ENCODE data around the gene CRYBG2.

DNA sequence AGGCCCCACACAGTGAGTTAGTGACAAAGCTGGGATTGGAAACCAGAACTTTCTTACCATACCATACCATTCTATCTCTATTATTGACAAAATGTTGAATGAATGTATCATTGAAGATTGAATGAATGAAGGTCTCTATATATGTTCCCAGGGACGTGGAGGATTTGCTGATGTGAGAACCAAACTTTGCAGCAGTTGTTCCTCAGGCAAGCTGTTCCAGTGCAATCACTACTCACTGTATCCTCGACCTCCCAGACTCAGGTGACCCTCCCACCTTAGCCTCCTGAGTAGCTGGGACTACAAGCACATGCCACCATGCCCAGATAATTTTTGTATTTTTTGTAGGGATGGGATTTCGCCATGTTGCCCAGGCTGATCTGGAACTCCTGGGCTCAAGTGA, 45.1 kb upstream of the CRYBG2 start:
- TF ChIP-seq, protein P1, sequence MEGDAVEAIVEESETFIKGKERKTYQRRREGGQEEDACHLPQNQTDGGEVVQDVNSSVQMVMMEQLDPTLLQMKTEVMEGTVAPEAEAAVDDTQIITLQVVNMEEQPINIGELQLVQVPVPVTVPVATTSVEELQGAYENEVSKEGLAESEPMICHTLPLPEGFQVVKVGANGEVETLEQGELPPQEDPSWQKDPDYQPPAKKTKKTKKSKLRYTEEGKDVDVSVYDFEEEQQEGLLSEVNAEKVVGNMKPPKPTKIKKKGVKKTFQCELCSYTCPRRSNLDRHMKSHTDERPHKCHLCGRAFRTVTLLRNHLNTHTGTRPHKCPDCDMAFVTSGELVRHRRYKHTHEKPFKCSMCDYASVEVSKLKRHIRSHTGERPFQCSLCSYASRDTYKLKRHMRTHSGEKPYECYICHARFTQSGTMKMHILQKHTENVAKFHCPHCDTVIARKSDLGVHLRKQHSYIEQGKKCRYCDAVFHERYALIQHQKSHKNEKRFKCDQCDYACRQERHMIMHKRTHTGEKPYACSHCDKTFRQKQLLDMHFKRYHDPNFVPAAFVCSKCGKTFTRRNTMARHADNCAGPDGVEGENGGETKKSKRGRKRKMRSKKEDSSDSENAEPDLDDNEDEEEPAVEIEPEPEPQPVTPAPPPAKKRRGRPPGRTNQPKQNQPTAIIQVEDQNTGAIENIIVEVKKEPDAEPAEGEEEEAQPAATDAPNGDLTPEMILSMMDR (IDR thresholded peaks at IDR 0.05 in 2 of 3, conservative IDR thresholded peaks at IDR 0.05 in 1 of 3; ENCODE audit: control insufficient read depth in 2 of 3, extremely low read depth in 1 of 3, insufficient read depth in 1 of 3, low read depth in 3 of 3, low read length in 3 of 3) = no peak
- TF ChIP-seq HCFC1 (IDR thresholded peaks at IDR 0.05; ENCODE audit: low read length) (no peak), POLR2AphosphoS5 (IDR thresholded peaks at IDR 0.05; ENCODE audit: low read length) (no peak), RAD21 (IDR thresholded peaks at IDR 0.05; ENCODE audit: insufficient read depth, low read depth, low read length) (no peak), TAF1 (IDR thresholded peaks at IDR 0.05; ENCODE audit: borderline replicate concordance, low read depth, low read length) (no peak), PAX8 (IDR thresholded peaks at IDR 0.05) (no peak), SRF (IDR thresholded peaks at IDR 0.05; ENCODE audit: low read depth in 2 of 2, low read length in 2 of 2) (no peak)
- TF ChIP-seq, protein P2, sequence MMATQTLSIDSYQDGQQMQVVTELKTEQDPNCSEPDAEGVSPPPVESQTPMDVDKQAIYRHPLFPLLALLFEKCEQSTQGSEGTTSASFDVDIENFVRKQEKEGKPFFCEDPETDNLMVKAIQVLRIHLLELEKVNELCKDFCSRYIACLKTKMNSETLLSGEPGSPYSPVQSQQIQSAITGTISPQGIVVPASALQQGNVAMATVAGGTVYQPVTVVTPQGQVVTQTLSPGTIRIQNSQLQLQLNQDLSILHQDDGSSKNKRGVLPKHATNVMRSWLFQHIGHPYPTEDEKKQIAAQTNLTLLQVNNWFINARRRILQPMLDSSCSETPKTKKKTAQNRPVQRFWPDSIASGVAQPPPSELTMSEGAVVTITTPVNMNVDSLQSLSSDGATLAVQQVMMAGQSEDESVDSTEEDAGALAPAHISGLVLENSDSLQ (IDR thresholded peaks at IDR 0.05) = no peak

Measured in GM12878 (cell line).